ENCODE data around the gene TRIP6.

Gene TRIP6

GRCh38 chr7:100864263-100864845 is 2.8 kb upstream of the TRIP6 start:
- DNase-seq (ENCODE audit: insufficient read length): no peak
- TF ChIP-seq POLR2A (IDR thresholded peaks at IDR 0.05; ENCODE audit: low read depth, low read length) (no peak), TAF1 (IDR thresholded peaks at IDR 0.05; ENCODE audit: borderline replicate concordance, low read depth, low read length) (no peak), POLR2AphosphoS5 (IDR thresholded peaks at IDR 0.05; ENCODE audit: low read depth, low read length) (no peak)
- no peak for FAIRE-seq

DNA sequence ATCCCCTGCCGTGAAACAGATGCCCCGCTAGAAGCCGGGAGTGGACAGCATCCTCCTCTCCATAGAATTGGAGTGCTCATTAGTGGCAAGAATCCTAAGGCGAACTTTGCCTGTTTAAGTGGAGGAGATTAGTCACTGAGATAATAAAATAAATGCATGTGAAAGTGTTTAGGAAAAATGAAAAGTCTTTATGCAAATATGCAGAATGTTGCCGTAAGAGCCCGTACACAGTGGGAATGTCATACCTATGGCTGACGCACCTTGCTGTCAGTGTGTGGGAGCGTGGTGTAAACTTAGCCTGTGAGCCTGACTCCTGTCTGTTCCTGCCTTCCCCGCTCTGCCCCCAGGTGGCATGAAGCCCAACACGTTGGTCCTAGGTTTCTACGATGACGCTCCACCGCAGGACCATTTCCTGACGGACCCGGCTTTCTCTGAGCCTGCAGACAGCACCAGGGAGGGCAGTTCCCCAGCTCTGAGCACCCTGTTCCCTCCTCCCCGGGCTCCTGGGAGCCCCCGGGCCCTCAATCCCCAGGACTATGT is 1.7 kb upstream of the TRIP6 start:
- no peak for FAIRE-seq
- TF ChIP-seq POLR2A (IDR thresholded peaks at IDR 0.05; ENCODE audit: low read depth, low read length) (no peak), POLR2AphosphoS5 (IDR thresholded peaks at IDR 0.05; ENCODE audit: low read depth, low read length) (no peak), TAF1 (IDR thresholded peaks at IDR 0.05; ENCODE audit: borderline replicate concordance, low read depth, low read length) (no peak)
- DNase-seq (ENCODE audit: insufficient read length): no peak

DNA sequence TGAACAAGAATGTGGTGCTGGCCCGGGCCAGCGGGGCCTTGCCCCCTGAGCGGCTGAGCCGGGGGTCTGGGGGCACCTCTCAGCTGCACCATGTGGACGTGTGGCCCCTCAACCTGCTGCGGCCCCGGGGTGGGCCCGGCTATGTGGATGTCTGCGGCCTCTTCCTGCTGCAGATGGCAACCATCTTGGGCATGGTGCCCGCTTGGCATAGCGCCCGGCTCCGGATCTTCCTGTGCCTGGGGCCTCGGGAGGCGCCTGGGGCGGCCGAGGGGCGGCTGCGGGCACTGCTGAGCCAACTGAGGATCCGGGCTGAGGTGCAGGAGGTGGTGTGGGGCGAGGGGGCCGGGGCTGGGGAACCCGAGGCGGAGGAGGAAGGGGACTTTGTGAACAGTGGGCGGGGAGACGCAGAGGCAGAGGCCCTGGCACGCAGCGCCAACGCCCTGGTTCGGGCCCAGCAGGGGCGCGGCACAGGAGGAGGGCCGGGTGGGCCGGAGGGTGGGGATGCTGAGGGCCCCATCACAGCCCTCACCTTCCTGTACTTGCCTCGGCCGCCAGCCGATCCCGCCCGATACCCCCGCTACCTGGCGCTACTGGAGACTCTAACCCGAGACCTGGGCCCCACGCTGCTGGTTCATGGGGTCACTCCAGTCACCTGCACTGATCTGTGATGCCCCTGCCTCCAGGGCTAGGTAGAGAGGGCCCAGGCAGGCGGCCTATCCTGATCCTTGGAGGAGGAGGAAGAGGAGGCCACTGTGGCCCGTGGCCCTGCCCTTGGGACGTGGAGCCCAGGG is 1.1 kb upstream of the TRIP6 start:
- no peak for DNase-seq (ENCODE audit: insufficient read length)
- TF ChIP-seq POLR2AphosphoS5 (IDR thresholded peaks at IDR 0.05; ENCODE audit: low read depth, low read length) (no peak), TAF1 (IDR thresholded peaks at IDR 0.05; ENCODE audit: borderline replicate concordance, low read depth, low read length) (no peak), POLR2A (IDR thresholded peaks at IDR 0.05; ENCODE audit: low read depth, low read length) (no peak)
- FAIRE-seq: no peak

- DNase-seq (ENCODE audit: insufficient read length) (no peak), FAIRE-seq (no peak)
- TF ChIP-seq TAF1 (IDR thresholded peaks at IDR 0.05; ENCODE audit: borderline replicate concordance, low read depth, low read length) (no peak), POLR2A (IDR thresholded peaks at IDR 0.05; ENCODE audit: low read depth, low read length) (no peak)
Measured at GRCh38 chr7:100866729-100867039, 503 bp upstream of the TRIP6 start.

DNA sequence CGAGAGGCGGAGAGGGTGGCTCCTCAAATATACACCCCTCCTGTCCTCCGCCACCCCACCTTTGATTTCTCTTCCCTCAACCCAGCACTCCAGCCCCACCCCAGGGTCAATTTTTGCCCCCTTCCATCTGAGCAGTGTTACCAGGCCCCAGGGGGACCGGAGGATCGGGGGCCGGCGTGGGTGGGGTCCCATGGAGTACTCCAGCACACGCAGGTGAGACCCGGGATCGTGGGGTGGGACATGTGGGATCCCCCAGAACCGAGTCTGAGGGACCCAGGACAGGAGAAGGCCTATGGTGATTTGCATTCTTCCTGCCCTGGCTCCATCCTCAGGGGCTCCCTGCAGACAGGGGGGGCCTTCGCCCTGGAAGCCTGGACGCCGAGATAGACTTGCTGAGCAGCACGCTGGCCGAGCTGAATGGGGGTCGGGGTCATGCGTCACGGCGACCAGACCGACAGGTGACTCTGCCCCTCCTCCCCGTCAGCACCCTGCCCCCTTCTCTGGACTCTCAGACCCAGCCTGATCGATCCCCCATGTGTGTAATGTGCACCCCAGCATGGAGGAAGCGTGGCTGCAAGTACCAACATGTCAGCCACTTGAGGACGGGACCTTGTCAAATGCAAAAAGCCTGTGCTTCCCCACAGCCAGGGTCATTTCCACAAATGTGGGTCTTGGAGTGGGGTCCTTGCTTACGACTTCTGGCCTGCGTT is 744 bp downstream of the TRIP6 start:
- DNase-seq (ENCODE audit: insufficient read length) (no peak), FAIRE-seq (no peak)
- no peak for TF ChIP-seq POLR2AphosphoS5 (IDR thresholded peaks at IDR 0.05; ENCODE audit: low read depth, low read length)
- no peak for TF ChIP-seq TAF1 (IDR thresholded peaks at IDR 0.05; ENCODE audit: borderline replicate concordance, low read depth, low read length)
- TF ChIP-seq POLR2A (IDR thresholded peaks at IDR 0.05; ENCODE audit: low read depth, low read length): no peak

- FAIRE-seq: no peak
- TF ChIP-seq POLR2A (IDR thresholded peaks at IDR 0.05; ENCODE audit: low read depth, low read length): no peak
- TF ChIP-seq TAF1 (IDR thresholded peaks at IDR 0.05; ENCODE audit: borderline replicate concordance, low read depth, low read length): no peak
- TF ChIP-seq POLR2AphosphoS5 (IDR thresholded peaks at IDR 0.05; ENCODE audit: low read depth, low read length): no peak
- DNase-seq (ENCODE audit: insufficient read length): no peak
Measured at GRCh38 chr7:100873599-100874299, 6.6 kb downstream of the TRIP6 start.

DNA sequence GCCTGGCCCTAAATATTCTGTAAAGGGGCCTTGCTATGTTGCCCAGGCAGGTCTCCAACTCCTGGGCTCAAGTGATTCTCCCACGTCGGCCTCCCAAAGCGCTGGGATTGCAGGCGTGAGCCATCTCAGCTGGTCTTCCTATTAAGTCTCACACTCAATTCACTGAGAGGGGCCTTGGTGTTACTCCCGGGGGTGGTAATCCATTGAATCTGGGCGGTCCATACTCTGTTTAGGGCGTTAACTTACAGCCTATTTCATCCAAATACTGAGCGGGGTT is 7.1 kb downstream of the TRIP6 start:
- FAIRE-seq: peak; percentile 84
- DNase-seq (ENCODE audit: insufficient read length): no peak
- TF ChIP-seq TAF1 (IDR thresholded peaks at IDR 0.05; ENCODE audit: borderline replicate concordance, low read depth, low read length): no peak
- TF ChIP-seq POLR2AphosphoS5 (IDR thresholded peaks at IDR 0.05; ENCODE audit: low read depth, low read length): no peak
- no peak for TF ChIP-seq POLR2A (IDR thresholded peaks at IDR 0.05; ENCODE audit: low read depth, low read length)

DNA sequence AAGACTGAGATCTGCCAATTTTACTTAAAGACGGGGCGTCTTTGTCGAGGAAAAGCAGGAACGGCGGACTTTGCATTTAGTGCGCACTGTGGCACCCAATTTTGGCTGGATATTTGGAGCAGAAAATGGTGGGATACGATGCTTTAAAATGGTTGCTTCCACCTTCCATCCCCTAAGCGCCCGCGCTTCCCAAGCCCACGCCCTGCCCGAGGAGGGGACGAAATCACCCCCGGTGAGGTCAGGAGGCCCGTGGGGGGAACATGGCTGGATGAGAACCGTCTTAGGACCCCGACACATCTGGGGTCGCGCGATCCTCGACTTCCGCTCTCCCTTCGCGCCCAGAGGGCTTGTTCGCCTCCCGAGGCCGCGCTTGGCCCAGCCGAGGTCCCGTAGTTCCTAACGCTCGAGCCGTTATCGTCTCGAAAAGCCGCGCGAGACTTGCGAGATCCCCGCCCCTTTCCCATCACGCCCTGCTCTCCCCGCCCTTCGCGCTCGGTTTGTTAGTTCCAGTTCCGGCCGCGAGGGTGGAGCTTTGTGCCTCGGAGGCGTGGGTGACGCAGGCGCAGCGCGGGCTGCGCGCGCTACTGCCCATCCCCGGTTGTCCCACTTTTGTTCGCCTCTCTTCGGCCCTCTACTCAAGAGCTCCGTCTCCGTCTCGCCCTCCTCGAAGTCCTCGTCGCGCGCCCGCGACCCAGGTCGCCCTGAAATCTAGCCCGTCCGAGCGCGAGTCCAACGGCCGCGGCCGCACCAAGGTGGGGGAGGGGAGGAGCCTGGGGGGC is 7.6 kb downstream of the TRIP6 start, which contains the start of gene SRRT:
SRRT (plus strand) TSS at position 527 of the 779 bp plus-strand sequence. CDS start 488 bp downstream, outside the sequence.
- TF ChIP-seq POLR2A (IDR thresholded peaks at IDR 0.05; ENCODE audit: low read depth, low read length) (peak; percentile 91), POLR2AphosphoS5 (IDR thresholded peaks at IDR 0.05; ENCODE audit: low read depth, low read length) (peak; percentile 90), TAF1 (IDR thresholded peaks at IDR 0.05; ENCODE audit: borderline replicate concordance, low read depth, low read length) (peak; percentile 55; the same call in 1 of the 2 replicates)
- DNase-seq (ENCODE audit: insufficient read length): peak; percentile 98
- peak; percentile 100 for FAIRE-seq

- TF ChIP-seq TAF1 (IDR thresholded peaks at IDR 0.05; ENCODE audit: borderline replicate concordance, low read depth, low read length): no peak
- no peak for TF ChIP-seq POLR2A (IDR thresholded peaks at IDR 0.05; ENCODE audit: low read depth, low read length)
- no peak; the same call in 1 of the 2 replicates for TF ChIP-seq POLR2AphosphoS5 (IDR thresholded peaks at IDR 0.05; ENCODE audit: low read depth, low read length)
- FAIRE-seq (peak; percentile 5), DNase-seq (ENCODE audit: insufficient read length) (no peak)
Measured at GRCh38 chr7:100875356-100875751, 8.2 kb downstream of the TRIP6 start.

DNA sequence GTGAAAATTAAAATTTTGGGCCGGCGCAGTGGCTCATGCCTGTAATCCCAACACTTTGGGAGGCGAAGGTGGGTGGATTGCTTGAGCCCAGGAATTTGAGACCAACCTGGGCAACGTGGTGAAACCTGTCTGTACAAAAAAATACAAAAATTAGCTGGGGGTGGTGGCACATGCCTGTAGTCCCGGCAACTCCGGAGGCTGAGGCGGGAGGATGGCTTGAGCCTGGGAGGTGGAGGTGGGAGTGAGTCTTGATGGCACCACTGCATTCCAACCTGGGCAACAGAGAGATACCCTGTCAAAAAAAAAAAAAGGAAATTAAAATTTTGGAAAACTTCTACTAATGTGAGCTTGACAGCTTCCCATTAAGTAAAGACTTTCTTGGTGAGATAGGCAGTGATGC is 10.8 kb downstream of the TRIP6 start:
- TF ChIP-seq POLR2AphosphoS5 (IDR thresholded peaks at IDR 0.05; ENCODE audit: low read depth, low read length) (no peak), TAF1 (IDR thresholded peaks at IDR 0.05; ENCODE audit: borderline replicate concordance, low read depth, low read length) (no peak), POLR2A (IDR thresholded peaks at IDR 0.05; ENCODE audit: low read depth, low read length) (no peak)
- no peak for FAIRE-seq
- no peak for DNase-seq (ENCODE audit: insufficient read length)

Data from GM12892 (cell line).